Measurements from ENCODE around the gene ITGAE.
A peak's percentile ranks its signal among the peaks of the same experiment; 100 is the strongest.

ITGAE gene

GRCh38 chr17:3762922-3763776 lies 37.8 kb downstream of the ITGAE start:
- no peak overlapping the region for H3K27ac ChIP-seq (ENCODE audit: extremely low read depth, low read depth, low read length)
- ChIA-PET CTCF (interaction anchor here (4.8 kb wide), 1 partner anchor 26 kb away, joined by 22 read pairs; no protein-coding TSS in a partner anchor), POLR2A (no interaction called here)

GRCh38 chr17:3761918-3762380 lies 39.0 kb downstream of the ITGAE start:
- no peaks in the 10 kb centered on the region for H3K36me3 ChIP-seq (ENCODE audit: control insufficient read depth in 2 of 2, insufficient read depth in 1 of 2, low read length in 2 of 2)
- no peak for TF ChIP-seq ZBTB17 (tag by site-specific recombination; IDR thresholded peaks at IDR 0.05)
- no peak for TF ChIP-seq REST (tag by site-specific recombination; IDR thresholded peaks at IDR 0.05)
- H3K27ac ChIP-seq (ENCODE audit: extremely low read depth, low read depth, low read length): no peak overlapping the region
- no peak overlapping the region for H3K4me3 ChIP-seq (ENCODE audit: low read depth, low read length)
- ChIA-PET POLR2A (no interaction called here), CTCF (interaction anchor here (0.9 to 1.0 kb wide), 2 partner anchors 10 to 24 kb away, joined by 3 to 5 read pairs; no protein-coding TSS in a partner anchor)
- H3K4me1 ChIP-seq (ENCODE audit: control insufficient read depth, insufficient read depth, low read length): no peaks in the 10 kb centered on the region
- no peaks in the 10 kb centered on the region for H3K9me3 ChIP-seq (ENCODE audit: control insufficient read depth, insufficient read depth, low read depth, low read length)

More at GRCh38 chr17:3762922-3763776, 37.8 kb downstream of the ITGAE start:
- Histone ChIP-seq H3K9me3 (ENCODE audit: control insufficient read depth, insufficient read depth, low read depth, low read length) (no peaks in the 10 kb centered on the region), H3K36me3 (ENCODE audit: control insufficient read depth in 2 of 2, insufficient read depth in 1 of 2, low read length in 2 of 2) (no peaks in the 10 kb centered on the region), H3K4me1 (ENCODE audit: control insufficient read depth, insufficient read depth, low read length) (no peaks in the 10 kb centered on the region), H3K4me3 (ENCODE audit: low read depth, low read length) (no peak overlapping the region)
- TF ChIP-seq ZNF24 (tag by site-specific recombination; IDR thresholded peaks at IDR 0.05) (peak; percentile 64; the same call in 1 of the 2 replicates), ZNF169 (tag by site-specific recombination; IDR thresholded peaks at IDR 0.05) (no peak)

GRCh38 chr17:3761036-3761917 lies 39.7 kb downstream of the ITGAE start:
- no peak overlapping the region for H3K27ac ChIP-seq (ENCODE audit: extremely low read depth, low read depth, low read length)
- no peaks in the 10 kb centered on the region for H3K4me1 ChIP-seq (ENCODE audit: control insufficient read depth, insufficient read depth, low read length)
- ChIA-PET CTCF (interaction anchor here (0.5 to 4.8 kb wide), 5 partner anchors 11 to 83 kb away, joined by 3 to 23 read pairs (median 5); no protein-coding TSS in a partner anchor), POLR2A (interaction anchor here (0.6 to 1.0 kb wide), 2 partner anchors 10 to 34 kb away, joined by 3 to 4 read pairs; no protein-coding TSS in a partner anchor)
- no peak overlapping the region for H3K4me3 ChIP-seq (ENCODE audit: low read depth, low read length)
- no peak for TF ChIP-seq ZNF202 (tag by site-specific recombination; IDR thresholded peaks at IDR 0.05; ENCODE audit: borderline replicate concordance)
- TF ChIP-seq ZNF777 (tag by site-specific recombination; IDR thresholded peaks at IDR 0.05; ENCODE audit: borderline replicate concordance): no peak
- no peak for TF ChIP-seq ZNF362 (tag by site-specific recombination; IDR thresholded peaks at IDR 0.05)
- TF ChIP-seq GLI4 (tag by site-specific recombination; IDR thresholded peaks at IDR 0.05): no peak
- no peak for TF ChIP-seq ZBTB21 (tag by site-specific recombination; IDR thresholded peaks at IDR 0.05)
- no peak for TF ChIP-seq ZNF521 (tag by site-specific recombination; IDR thresholded peaks at IDR 0.05)
- no peak for TF ChIP-seq ZNF239 (tag by site-specific recombination; IDR thresholded peaks at IDR 0.05)
- no peak for TF ChIP-seq ZNF629 (tag by site-specific recombination; IDR thresholded peaks at IDR 0.05)
- TF ChIP-seq ZNF248 (tag by site-specific recombination; IDR thresholded peaks at IDR 0.05): no peak
- TF ChIP-seq OSR2 (tag by site-specific recombination; IDR thresholded peaks at IDR 0.05): no peak
- no peak for TF ChIP-seq ZXDB (tag by site-specific recombination; IDR thresholded peaks at IDR 0.05)
- H3K9me3 ChIP-seq (ENCODE audit: control insufficient read depth, insufficient read depth, low read depth, low read length): no peaks in the 10 kb centered on the region
- H3K36me3 ChIP-seq (ENCODE audit: control insufficient read depth in 2 of 2, insufficient read depth in 1 of 2, low read length in 2 of 2): no peaks in the 10 kb centered on the region

Data from HEK293 (cell line).